Activated T-cell treated with anti-CD3 and anti-CD28 coated beads, Interleukin-2, amount 50 U/mL, for 1 hour (primary cell): ENCODE data around the gene ARHGDIA.

Experiments used
- DNase-seq: peaks from one replicate; pipeline ENCODE4 v3.0.0-alpha.2; 2020

ARHGDIA gene

DNA sequence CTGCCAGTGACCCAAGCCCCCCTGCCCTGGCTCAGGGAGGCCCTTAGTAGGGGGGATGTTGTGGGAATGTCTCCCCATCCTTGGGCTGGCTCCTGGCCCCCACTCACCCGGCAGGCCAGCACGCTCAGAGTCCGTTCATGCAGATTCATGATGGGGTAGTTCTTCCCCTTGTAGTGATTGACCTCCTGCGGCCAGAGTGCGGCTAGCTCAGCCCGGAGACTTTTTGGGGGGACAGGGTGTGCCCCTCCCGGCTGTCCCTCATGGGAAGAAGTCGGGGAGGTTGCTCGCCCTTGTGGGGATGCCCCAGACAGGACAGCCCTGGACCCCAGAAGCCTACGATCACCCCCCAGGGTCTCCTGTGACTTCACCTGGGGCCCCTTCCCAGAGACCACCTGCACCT lies 34.9 kb upstream of the ARHGDIA start:
- DNase-seq: no peak

GRCh38 chr17:81905424-81905875 lies 34.3 kb upstream of the ARHGDIA start:
- DNase-seq: no peak

- DNase-seq: no peak
Observed at GRCh38 chr17:81904600-81905423, 33.7 kb upstream of the ARHGDIA start.

- no peak for DNase-seq
Observed at GRCh38 chr17:81903896-81904599, 32.9 kb upstream of the ARHGDIA start.

DNA sequence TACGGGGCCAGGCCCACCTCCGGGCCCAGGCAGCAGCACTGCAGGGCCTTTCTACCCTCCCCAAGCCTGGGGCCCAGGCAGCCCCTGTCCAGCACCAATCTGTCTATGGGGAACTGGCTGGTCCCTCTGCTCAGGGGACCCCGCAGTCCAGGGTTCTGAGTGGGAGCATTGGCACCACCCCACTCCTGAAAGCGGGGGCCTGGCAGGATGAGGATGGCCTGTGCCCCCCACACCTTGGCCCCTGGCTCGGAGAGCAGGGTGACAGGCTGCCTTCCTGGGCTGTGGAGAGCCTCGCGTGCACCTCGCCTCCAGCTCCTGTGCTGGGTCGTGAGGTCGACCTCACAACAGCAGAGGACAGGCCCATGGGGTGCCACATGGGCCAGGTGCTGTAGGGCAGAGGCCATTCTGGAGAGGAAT lies 32.3 kb upstream of the ARHGDIA start:
- DNase-seq: no peak

GRCh38 chr17:81902653-81903414 lies 31.7 kb upstream of the ARHGDIA start:
- no peak for DNase-seq

GRCh38 chr17:81902023-81902652 lies 31.0 kb upstream of the ARHGDIA start, which contains the start of gene NPB:
Gene NPB (plus strand): TSS chr17:81902238. CDS start chr17:81902278, 40 bp downstream.
- no peak for DNase-seq

DNA sequence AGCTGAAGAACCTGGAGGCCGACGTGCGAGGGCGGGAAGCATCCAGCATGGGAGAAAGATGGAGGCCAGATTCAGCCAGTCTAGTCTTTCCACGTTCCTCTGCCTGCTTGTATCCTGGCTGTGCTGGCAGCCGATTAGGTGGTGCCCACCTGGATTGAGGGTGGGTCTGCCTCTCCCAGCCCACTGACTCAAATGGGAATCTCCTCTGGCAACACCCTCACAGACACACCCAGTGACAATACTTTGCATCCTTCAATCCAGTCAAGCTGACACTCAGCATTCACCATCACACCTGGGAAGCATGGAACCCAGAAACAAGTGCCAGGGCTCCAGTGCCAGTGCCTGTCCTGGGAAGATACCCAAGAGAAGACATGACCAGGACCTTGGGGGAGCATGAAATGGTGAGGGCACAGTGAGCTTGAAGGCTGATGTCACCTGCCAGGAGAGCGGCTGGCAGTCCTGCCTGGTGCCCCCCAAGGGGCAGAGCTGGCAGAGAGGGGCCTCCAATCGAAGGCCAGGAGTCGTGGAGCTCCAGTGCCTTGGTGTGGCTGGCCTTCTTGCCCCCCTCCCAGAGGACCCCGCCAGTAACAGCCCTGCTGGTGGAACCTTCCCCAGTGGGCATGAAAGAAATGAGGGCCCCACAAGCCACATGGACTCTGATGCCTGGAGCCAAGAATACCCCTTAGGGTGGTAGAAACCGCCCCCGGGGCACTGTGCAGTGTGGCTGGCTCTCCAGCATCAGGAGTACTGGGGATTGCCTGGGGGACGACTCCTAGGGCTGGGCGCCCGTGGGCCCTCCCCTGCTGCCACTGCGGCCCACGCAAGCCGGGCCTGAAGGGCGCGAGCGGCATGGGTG lies 30.3 kb upstream of the ARHGDIA start:
- no peak for DNase-seq

DNA sequence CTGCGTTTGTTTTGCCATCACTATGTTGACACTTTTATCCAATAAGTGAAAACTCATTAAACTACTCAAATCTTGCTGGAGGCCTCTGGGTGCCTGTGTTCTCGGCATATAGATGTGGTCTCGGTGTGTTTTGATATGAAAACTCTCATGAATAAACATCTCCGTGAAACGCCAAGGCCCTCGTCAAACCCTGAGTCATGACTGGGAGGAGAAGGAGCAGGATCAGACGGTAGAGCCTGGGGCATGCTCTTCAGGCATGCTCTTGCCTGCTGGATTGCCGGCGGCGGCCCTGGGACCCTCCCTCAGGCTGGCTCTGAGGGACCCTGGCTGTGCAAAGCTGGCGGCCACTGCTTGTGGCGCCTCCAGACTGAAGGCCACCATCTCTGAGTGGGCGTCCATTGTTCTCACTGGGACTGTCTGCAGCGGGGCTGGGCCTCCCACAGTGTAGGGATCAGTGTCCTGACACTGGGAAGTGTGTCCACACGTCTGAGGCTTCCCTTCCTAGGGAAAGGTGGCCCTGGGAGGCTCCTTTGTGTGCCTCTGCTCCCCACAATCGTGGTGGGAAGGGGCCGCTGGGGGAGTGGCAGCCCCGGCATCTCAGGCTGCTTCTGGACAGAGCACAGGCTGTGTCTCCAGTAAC lies 29.2 kb upstream of the ARHGDIA start:
- DNase-seq: no peak

GRCh38 chr17:81899514-81900166 lies 28.5 kb upstream of the ARHGDIA start:
- no peak for DNase-seq

- no peak for DNase-seq
Observed at GRCh38 chr17:81898885-81899284, 27.7 kb upstream of the ARHGDIA start.

DNA sequence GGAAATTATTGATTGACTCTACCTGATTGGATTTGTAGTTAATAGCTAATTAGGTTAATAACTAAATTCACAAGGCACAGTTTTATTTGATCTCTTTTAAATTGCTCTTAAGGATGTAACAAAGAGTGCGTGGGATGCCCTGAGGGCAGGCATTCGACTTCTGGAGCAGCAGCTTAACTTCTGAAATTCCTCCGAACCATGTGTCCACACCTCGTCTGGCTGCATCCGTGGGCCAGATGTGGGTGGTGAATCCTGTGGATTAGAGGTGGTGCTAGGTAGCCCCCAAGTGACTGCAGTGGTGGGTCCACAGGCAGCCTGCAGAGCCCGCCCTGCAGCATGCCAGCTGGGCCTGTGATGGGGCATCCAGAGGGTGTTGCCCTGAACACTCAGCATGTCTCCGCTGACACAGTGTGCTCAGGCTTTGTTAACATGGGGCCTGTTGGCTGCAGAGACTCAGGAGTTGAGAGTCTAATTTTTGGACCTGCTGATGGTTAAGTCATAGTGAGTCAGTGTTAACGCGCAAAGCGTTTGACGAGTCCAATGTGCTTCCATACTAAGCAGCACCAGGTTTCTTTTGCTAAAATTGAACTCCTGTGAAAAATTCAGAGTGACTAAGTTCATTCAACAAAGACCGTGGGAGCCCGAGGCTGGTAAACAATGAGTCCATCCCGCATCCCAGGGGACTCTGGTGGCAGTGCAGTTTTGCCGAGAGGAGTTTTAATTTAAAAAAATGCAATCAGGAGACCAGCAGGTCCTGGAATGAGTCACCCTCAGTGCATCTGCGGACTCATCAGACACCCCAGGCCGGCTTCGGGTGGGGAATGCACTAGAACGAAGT lies 27.1 kb upstream of the ARHGDIA start:
- no peak for DNase-seq

GRCh38 chr17:81895400-81895799 lies 24.3 kb upstream of the ARHGDIA start:
- DNase-seq: no peak

DNA sequence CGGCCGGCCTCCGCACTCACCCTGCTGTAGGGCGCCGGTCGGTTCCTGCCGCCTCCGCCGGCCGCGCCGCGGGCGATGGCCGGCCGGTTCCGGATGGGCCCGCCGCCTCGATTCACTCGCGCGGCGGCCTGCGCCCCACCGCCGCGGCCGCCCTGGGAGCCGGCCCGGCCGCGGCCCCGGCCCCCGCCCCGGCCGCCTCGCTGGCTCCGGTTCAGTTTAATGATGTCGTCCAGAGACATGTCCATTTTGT lies 20.1 kb upstream of the ARHGDIA start:
- no peak for DNase-seq

GRCh38 chr17:81890447-81891302 lies 19.5 kb upstream of the ARHGDIA start:
- no peak for DNase-seq

DNA sequence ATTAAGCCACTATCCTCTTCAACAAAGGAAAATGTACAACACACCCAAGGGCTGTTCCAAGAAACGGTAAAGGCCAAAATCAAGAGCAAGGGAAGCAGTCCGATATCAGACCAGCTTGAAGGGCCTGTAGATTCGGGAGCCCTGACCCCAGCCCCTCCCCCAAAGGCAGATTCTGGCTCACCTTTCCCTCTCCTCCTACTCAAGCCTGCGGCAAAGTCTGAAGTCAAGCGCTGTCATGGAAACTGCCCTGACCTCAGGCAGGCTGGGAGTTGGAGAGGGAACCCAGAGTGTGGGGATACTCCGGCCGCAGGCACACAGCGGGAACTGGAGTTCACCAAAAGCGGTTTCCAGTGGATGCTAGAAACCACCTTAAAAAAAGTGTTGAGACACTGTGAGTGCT lies 18.5 kb upstream of the ARHGDIA start:
- DNase-seq: no peak

DNA sequence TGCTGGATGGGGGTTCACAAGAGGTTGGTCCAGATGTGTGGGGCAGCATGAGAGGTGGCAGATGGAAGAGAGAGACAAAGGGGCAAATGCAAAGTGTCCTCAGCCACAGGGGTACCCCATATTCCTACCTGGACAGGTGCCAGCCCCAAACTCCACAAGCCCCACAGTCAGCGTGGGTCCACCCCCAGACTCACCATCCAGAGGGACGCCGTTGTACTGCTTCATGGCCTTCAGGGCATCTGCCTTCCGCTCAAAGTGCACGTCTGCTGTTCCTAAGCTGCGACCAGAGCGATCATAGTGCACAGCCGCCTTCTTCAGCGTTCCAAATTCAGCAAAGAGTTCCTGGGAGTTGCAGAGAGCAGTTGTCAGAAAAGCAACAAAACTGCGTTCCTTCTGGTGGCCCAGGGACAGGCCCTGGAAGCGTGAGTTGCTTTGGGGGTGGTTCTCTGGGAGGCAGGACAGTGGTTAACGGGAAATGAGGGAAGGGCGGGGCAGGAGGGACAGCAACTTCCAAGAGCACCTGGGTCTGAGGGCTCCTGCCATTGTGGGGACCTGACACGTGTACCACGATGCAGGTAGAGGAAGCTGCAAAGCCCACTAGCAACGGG lies 18.0 kb upstream of the ARHGDIA start:
- DNase-seq: no peak

DNA sequence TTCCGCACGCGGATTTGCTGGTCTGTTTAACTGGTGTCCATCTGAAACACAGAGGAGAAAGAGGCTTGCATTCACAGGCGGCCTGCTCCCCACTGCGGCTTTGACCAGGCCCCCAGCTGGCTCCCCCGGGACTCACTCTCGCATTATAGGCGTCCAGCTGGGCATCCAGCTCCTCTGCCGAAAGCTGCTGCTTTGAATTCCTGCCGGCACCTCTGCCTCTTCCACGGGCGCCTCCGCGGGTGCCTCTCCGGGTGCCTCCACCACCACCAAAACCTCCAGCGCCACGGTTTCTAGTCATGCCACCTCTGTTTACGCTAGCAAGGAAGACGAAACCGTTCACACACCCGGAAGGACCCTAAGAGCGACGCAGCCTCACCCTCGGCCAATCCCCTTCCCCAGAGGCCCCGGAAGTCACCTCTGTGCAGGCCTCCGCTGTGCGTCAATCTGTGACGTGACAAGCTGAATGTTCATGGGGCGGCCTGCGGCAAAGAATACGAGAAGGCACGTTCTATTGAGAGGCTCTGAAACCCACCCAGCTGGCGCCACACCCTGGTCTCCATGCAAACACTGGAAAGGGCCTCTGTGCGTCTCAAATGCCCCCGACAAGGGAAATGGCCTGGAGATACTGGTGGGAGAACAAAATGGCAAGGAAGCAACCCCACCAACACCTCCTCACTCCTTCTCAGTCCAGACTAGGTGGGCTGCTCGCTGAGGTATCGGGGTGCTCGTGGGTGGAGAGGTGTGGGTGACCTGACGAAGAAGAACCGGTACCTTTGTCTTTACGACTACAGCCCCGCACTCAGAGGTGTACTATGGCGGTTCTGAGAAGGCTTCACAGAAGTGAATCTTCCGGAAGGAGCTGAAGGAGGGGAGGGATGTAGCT lies 17.2 kb upstream of the ARHGDIA start:
- DNase-seq: no peak
